RWPE2 (cell line): ENCODE results near the gene NIPAL4.

Experiments
- ATAC-seq: fragments of 200-7000 bp; cut with Tn5 transposase; 3 replicates; pipeline ENCODE4 v1.9.1; 2021; ENCODE audit warnings: low read depth
- DNase-seq: peaks from one replicate; pipeline ENCODE4 v3.0.0-alpha.2; 2020; ENCODE audit warnings: low spot score
- H3K27ac ChIP-seq: fragments of 450-650 bp; 2 replicates; pipeline ENCODE4 v1.5.1; 2017; ENCODE audit warnings: mild to moderate bottlenecking; ENCODE audit not compliant: poor library complexity, severe bottlenecking
- H3K27me3 ChIP-seq: fragments of 250-450 bp; sonication (Bioruptor Pico); 2 replicates; pipeline ENCODE4 v1.5.1; 2021; ENCODE audit warnings: mild to moderate bottlenecking, moderate library complexity; ENCODE audit not compliant: insufficient read depth, poor library complexity, severe bottlenecking
- H3K36me3 ChIP-seq: fragments of 250-450 bp; sonication (Bioruptor Pico); 2 replicates; pipeline ENCODE4 v1.5.1; 2020; ENCODE audit warnings: low read depth, mild to moderate bottlenecking, moderate library complexity
- H3K4me1 ChIP-seq: fragments of 250-450 bp; sonication (Bioruptor Pico); 2 replicates; pipeline ENCODE4 v1.5.1; 2021; ENCODE audit warnings: mild to moderate bottlenecking, moderate library complexity; ENCODE audit not compliant: insufficient read depth, poor library complexity, severe bottlenecking
- H3K4me3 ChIP-seq: fragments of 250-450 bp; sonication (Bioruptor Pico); 2 replicates; pipeline ENCODE4 v1.5.1; 2021; ENCODE audit warnings: mild to moderate bottlenecking, moderate library complexity; ENCODE audit not compliant: severe bottlenecking
- H3K9me3 ChIP-seq: fragments of 250-450 bp; sonication (Bioruptor Pico); 2 replicates; pipeline ENCODE4 v1.5.1; 2021; ENCODE audit warnings: mild to moderate bottlenecking, moderate library complexity; ENCODE audit not compliant: severe bottlenecking
- TF ChIP-seq, protein P1 (sequence below): fragments of 450-650 bp; IDR thresholded peaks from one replicate; pipeline ENCODE4 v1.5.1; 2017; ENCODE audit warnings: mild to moderate bottlenecking, moderate library complexity; ENCODE audit not compliant: poor library complexity, severe bottlenecking

Gene NIPAL4

GRCh38 chr5:157463081-157463480 is 3.1 kb downstream of the NIPAL4 start:
- ATAC-seq: no peak
- H3K27me3 ChIP-seq: no peaks in the 10 kb centered on the region

GRCh38 chr5:157463621-157464518 is 3.9 kb downstream of the NIPAL4 start:
- DNase-seq (peak; percentile 7), ATAC-seq (peak; percentile 9; the same call in 2 of the 3 replicates)
- H3K4me1 ChIP-seq: peaks cover 39% of the 10 kb centered on the region
- TF ChIP-seq, protein P1, sequence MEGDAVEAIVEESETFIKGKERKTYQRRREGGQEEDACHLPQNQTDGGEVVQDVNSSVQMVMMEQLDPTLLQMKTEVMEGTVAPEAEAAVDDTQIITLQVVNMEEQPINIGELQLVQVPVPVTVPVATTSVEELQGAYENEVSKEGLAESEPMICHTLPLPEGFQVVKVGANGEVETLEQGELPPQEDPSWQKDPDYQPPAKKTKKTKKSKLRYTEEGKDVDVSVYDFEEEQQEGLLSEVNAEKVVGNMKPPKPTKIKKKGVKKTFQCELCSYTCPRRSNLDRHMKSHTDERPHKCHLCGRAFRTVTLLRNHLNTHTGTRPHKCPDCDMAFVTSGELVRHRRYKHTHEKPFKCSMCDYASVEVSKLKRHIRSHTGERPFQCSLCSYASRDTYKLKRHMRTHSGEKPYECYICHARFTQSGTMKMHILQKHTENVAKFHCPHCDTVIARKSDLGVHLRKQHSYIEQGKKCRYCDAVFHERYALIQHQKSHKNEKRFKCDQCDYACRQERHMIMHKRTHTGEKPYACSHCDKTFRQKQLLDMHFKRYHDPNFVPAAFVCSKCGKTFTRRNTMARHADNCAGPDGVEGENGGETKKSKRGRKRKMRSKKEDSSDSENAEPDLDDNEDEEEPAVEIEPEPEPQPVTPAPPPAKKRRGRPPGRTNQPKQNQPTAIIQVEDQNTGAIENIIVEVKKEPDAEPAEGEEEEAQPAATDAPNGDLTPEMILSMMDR: no peak
- no peaks in the 10 kb centered on the region for H3K27me3 ChIP-seq
- no peaks in the 10 kb centered on the region for H3K36me3 ChIP-seq
- H3K27ac ChIP-seq: peak overlapping the region; percentile 69
- no peak overlapping the region for H3K4me3 ChIP-seq
- H3K9me3 ChIP-seq: no peaks in the 10 kb centered on the region

More at GRCh38 chr5:157463081-157463480, 3.1 kb downstream of the NIPAL4 start:
- DNase-seq: peak; percentile 56
- peak overlapping the region; percentile 69 for H3K27ac ChIP-seq
- H3K4me1 ChIP-seq: peaks cover 39% of the 10 kb centered on the region
- H3K36me3 ChIP-seq: no peaks in the 10 kb centered on the region
- H3K9me3 ChIP-seq: no peaks in the 10 kb centered on the region
- no peak overlapping the region for H3K4me3 ChIP-seq
- TF ChIP-seq, protein P1: no peak

DNA sequence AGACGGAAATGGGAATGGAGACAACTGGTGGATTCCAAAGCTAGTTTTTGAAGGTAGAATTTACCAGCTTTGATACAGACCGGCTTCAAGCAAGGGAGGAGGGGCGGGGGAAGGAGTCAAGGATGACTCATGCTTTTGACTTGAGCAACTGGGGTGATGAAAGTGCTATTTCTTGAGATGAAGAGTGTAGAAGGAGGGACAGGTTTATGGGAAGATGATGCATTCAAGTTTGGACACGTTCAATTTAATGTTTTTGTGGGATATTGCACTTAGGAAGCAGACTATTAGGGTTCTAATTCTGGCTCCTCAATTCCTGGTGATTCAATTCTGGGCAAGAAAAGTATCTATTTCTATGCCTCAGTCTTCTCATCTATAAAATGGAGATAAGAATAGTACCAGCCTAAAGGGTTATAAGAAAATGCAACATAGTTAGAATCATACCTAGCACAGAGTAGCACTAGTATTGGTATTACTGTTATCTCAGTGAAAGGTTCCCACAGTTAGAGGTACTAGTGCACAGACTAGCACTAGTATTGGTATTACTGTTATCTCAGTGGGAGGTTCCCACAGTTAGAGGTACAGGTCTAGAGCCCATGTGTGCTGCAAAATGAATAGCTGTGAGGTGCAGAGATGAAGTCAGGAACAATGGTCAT is 4.6 kb downstream of the NIPAL4 start:
- peaks cover 39% of the 10 kb centered on the region for H3K4me1 ChIP-seq
- H3K4me3 ChIP-seq: no peak overlapping the region
- no peaks in the 10 kb centered on the region for H3K9me3 ChIP-seq
- ATAC-seq (peak; percentile 73), DNase-seq (peak; percentile 87)
- H3K36me3 ChIP-seq: no peaks in the 10 kb centered on the region
- H3K27me3 ChIP-seq: no peaks in the 10 kb centered on the region
- TF ChIP-seq, protein P1: no peak
- H3K27ac ChIP-seq: peak overlapping the region; percentile 69

GRCh38 chr5:157468293-157468965 is 8.4 kb downstream of the NIPAL4 start:
- TF ChIP-seq, protein P1: no peak
- DNase-seq (no peak), ATAC-seq (no peak)
- Histone ChIP-seq H3K9me3 (no peaks in the 10 kb centered on the region), H3K4me3 (no peak overlapping the region), H3K27ac (no peak overlapping the region), H3K27me3 (no peaks in the 10 kb centered on the region), H3K36me3 (no peaks in the 10 kb centered on the region), H3K4me1 (peaks cover 19% of the 10 kb centered on the region)
